Activated CD4-positive, alpha-beta T cell treated with anti-CD3 and anti-CD28 coated beads for 24 hours (primary cell): Measurements from ENCODE around the gene KCNG4.
"Not testable (repeated sequence)": the region's sequence is repeated elsewhere in the genome, so short reads cannot be mapped to it uniquely, and the experiment has no call there.

Experiments
- DNase-seq, 2 donors: peaks; one replicate each; pipeline ENCODE4 v3.0.0-alpha.2; 2020; ENCODE audit warnings: low read depth in 2 of 2

Gene KCNG4

DNA sequence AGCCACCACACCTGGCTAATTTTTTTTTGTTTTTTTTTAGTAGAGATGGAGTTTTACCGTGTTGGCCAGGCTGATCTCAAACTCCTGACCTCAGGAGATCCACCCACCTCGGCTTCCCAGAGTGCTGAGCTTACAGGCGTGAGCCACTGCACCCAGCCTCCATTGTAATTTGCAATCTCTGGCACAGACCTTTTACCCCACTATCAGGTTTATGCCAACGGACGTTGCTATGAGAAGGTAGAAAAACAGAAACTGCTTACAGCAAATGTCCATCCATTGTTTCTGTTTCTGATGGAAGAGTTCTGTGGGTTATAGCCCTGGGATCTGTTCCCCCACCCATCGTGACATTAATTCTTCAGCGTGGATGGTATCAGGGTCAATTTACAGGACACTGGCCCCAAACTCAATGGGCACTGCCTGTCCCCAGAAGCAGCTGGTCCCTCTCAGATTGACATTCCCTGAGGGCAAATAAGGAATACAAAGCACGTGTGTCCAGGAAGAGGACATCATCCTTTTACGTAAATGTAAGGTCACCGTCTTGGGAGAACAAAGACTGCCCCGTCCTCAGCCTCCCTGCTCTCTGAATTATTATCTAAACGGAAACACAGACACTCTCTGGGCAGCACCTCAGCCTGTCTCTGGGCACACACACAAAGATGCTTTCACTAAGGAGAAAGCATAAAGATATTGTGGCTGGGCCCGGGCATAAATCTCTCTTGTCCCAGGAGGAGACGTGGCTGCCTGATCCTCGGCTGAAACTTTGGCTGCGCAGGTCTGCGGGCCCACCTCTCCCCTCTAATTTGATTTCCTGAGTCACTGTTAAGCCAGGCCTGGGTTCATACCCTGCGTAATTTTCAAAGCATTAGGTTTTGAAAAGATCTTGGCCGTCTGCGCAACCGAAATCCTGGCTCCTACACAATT is 5.2 kb downstream of the KCNG4 start:
- DNase-seq, result no peak

DNA sequence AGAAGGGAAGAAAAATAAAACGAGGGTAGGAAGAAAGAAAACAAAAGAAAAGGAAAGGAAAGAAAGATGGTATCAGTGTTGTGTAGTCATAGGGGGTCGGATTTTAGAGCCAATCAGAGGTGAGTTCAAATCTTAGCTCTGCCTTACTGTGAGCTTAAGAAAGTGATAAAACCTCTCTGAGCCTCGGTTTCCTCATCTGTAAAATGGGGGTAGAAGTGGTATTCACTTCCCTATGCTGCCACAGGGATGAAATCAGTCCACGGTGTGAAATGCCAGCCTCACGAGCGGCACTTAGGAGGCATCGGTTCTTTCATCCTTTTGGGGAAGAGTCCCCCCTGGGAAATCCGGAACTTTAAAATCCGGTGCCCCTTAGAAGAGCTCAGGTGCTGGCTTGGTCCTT is 6.1 kb downstream of the KCNG4 start:
- DNase-seq, result no peak

DNA sequence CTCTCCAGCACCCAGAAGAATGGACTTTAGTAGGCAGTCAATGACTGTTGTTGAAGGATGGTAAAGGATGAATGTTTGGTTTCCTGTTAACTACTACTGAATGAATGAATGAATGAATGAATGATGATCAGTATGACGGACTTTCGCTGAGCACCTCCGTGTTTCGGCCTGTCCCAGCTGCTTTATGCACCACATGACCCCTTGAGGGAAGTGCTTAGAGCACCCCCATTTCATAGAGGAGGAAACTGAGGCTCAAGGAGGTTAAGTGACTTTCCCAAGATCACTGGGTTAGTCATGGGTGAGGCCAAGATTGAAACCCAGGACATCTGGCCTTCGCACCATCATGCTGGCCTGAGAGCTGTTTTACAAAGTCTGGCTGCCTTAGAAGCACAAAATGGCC is 6.8 kb downstream of the KCNG4 start:
- DNase-seq, result no peak

DNA sequence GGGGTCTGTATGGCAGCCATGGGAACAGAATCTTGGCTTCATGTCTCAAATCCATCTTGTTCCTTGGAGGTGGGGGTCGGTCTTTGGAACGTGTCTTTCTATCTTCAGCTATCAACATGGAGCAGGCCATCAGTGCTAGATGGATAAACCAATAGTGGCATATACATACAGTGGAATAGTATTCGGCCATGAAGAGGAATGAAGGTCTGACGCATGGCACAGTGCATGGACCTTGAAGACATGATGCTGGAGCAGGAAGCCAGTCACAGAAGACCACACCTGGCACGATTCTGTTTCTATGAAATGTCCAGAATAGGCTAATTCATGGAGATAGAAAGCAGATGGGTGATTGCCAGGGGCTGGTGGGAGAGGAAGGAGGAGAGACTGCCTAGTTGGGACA is 7.8 kb downstream of the KCNG4 start:
- DNase-seq, result no peak

DNA sequence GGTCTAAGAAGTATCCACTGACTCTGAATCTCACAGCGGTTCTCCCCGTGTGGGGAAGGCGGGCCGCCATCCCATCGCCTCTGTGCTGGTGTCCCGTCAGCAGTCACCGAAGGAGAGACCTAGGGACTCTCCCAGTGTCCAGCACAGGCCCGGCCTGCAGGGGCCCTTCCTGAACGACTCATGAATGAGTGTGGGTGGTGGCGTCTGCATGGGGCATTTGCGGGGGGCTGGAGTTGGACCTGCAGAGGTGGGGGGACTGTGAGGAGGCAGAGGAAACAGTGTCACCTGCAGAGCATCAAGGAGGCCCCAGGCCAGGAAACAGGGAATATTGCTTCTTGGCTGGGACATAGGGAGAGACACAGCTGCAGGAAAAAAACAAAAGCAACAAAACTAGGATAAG is 10.3 kb downstream of the KCNG4 start:
- DNase-seq, result no peak

DNA sequence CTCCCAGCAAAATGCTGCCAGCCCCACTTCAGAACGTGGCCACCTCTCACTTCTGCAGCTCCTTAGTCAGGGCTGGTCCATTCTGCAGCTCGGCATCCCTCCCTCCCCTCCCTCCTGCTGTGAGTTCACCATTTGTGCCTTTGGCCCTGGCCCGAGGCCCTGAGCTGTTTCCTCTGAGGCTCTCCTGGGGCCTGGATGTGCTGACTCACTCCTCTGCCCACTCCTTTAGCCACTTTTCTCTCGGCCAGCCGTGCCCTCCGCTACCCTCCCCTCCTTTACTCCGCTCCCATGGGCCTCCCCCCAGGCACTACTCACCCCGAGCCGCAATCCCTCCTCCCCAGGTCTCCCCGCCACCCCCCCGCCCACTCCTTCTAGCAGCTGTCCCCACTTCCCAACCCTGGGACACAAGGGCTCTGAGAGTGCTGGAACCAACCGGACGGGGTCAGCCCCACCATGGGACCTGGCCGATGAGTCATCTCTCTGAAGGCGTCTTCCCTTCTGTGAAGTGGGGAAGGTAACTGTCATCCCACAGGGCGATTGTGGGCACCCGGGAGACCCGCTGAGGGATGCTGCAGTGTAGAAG is 11.5 kb downstream of the KCNG4 start:
- DNase-seq, result no peak

DNA sequence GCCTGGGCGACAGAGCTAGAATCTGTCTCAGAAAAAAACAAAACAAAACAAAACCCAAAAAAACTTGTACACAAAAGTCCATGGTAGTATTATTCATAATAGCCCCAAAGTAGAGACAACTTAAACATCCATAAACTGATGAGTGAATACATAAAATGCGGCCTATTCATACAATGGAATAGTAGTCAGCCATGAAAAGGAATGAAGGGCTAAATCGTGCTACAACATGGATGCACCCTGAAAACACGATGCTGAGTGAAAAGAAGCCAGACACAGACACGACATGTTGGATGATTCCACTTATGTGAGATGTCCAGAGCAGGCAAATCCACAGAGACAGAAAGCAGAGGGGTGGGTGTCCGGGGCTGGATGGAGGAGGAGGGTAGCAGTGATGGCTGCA is 12.3 kb downstream of the KCNG4 start:
- DNase-seq, result no peak

DNA sequence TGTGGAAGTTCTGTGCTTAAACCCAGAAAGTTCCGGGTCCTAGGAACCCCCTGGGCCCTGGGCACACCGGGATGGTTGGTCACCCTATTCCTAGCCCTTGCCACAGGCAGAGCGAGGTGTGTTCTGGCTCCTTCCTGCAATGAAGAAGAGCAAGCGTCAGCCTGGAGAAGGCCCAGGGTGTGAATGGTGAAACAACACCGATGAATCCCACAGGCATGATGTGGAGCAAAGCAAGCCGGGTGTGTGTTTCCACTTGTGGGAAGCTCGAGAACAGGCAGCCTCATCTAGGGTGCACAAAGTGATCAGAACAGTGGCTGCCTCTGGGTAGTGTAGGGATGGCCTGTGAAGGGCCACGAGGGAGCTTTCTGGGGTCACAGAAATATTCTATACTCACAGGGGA is 13.8 kb downstream of the KCNG4 start:
- DNase-seq, result no peak

DNA sequence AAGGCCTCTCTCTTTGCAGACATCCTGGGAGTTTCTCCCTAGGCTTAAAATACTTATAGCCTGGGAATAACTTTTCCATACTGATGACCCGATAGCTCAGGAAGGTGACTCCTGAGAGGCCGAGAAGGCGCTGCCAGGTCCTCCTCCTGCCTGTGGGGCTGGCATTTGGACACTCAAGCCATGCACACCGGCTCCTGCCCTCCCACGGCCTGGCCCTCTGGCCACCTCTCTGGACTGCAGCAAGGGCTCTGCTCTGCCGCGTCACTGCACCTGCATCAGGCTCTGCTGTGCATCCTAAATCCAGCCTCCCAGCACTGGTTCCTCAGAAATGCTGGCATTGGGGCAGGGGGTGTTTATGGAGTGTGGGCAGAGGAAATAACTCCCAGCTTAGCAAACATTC is 14.2 kb downstream of the KCNG4 start:
- no peak for DNase-seq

DNA sequence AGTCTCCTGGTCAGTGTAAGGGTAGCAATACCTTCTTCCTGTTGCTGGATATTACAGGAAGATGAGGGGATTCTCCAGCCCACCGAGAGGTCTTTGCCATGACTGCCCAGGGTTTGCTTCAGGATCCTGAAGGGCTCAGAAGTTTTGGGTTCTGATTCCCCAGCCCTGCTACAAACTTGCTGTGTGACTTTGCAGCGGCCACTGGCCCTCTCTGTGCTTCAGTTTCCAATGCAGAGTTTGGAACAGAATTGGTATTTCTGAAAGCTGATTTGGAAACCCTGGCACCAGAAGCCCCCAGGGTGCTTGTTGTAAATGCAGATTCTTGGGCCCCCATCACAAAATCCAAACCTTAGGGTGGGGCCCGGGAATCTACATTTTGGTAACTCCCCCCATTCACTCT is 14.7 kb downstream of the KCNG4 start:
- DNase-seq, result no peak

DNA sequence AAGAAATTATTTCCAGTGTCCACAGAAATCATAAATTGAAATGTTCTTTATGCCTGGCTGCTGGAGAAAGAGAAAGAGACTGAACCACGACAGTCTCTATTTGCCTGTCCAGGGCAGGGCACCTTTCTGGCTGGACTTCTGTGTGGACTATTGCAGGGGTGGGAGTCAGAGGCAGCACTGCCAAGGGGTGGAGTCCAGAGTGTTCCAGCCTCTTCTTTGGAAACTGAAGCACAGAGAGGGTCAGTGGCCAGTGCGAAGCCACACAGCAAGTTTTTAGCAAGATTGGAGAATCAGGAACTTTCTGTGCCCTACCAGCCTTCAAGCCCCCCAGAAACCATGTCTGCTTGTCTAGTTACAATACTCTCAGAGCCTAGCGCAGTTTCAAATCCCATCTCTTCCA is 15.3 kb downstream of the KCNG4 start:
- DNase-seq, result no peak

DNA sequence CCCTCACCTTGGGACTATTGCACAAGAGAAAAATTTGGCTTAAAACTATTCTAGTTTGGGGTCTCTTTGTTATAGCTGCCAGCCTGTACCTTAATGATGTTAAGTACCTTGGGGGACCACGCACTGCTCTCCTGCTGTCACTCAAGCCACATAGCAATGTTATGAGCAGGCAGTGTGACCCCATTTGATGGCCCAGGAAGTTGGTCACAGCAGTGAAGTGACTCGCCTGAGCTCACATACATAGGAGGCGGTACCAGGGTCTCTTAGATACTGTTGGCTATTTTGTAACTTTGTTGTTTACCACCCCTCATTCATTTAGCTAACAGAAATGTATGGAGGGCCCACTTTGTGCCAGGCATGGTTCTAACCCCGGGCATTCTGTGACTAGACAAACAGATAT is 16.4 kb downstream of the KCNG4 start:
- DNase-seq, result no peak

DNA sequence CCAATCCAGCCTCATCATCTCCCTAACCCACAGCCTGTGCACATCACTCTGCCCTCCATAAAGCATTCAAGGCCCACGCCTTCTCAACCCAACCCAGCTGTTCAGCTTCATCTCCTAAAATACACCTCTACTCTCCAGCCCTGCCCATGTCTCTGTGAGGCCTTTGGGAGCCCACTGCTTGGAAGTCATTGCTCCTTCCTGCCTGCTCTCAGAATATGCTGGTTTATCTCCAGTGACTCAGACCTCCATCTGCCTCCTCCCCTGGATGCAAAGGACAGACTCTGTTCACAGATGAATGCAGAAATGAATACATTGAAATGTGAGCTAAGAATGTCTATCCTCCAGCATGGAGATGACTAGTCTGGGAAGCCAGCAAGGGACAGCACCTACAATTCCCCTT is 19.0 kb downstream of the KCNG4 start:
- DNase-seq, result no peak

DNA sequence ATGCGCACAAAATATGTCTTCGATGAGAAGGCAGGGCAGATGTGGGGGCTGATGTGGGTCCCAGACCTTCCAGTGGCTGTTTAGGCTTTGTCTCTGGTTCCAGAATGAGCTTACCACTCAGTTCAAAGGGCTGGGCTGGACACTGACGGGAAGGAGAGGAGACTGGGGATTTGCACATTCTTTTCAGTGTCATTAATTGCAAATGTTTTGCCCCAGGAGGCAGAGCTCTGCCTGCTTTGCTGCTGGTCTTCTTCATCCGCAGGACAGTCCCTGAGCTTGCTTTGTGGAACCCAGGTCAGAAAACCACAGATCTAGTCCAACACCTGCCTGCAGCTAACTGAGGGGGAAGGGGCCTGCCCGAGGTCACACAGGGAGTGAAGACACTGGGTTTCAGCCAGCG is 20.9 kb downstream of the KCNG4 start:
- no peak for DNase-seq

DNA sequence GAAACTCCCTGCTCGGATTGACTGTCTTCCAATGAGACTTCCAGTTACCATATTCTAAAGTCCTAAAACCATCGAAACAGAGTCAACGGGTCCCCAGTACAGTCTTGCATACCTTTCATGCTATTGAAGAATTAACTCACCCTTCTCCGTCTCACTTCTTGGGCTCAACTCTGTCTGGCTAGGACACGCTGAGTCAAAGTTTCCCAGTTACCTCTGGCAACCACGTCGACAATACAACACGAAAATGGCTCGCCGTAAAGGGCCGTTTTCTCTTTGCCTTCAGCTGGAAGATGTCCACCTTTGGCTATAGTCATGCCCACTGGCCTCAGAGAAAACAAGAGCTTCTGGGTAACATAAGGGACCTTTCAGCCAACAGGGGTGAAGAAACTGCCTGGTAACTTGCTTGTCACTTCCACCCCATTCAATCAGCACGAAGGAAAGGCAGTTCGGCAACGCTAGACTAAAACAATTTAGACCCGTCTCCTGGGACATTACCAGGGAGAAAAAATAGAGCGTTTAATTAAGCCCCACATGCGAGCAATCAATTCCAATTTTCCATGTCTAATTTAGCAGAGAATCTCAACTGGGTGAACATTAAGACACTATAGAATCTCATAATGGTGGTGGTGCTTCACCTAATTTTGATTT is 21.5 kb downstream of the KCNG4 start:
- DNase-seq, result no peak

DNA sequence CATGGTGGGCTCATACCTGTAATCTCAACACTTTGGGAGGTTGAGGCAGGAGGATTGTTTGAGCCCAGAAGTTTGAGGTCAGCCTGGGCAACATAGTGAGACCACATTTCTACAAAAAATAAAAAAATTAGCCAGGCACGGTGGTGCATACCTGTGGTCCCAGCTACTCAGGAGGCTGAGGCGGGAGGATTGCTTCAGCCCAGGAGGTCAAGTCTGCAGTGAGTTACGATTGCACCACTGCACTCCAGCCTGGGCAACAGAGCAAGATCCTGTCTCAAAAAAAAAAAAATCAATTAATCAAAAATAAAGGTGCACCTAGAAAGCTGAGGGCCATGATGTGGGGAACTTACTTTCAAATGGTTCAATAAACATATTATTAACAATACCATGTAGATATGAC is 23.7 kb downstream of the KCNG4 start:
- DNase-seq, result not testable (repeated sequence)

DNA sequence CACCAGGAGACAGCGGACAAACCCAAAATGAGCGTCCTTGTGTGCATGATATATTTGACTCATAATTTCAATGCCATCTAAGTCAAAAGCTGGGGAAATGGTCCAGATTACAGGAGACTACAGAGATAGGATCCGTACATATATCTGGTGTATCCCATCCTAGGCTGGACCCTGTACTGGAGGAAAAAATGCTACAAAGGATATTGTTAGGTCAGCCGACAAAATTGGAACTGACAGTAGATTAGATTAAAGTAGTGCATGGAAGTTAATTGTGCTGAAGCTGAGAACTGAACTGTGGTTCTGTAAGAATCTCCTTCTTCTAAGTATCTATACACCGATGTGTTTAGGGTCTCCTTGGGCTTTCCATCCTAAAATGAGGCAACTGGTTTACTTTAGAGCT is 24.3 kb downstream of the KCNG4 start:
- no peak for DNase-seq

DNA sequence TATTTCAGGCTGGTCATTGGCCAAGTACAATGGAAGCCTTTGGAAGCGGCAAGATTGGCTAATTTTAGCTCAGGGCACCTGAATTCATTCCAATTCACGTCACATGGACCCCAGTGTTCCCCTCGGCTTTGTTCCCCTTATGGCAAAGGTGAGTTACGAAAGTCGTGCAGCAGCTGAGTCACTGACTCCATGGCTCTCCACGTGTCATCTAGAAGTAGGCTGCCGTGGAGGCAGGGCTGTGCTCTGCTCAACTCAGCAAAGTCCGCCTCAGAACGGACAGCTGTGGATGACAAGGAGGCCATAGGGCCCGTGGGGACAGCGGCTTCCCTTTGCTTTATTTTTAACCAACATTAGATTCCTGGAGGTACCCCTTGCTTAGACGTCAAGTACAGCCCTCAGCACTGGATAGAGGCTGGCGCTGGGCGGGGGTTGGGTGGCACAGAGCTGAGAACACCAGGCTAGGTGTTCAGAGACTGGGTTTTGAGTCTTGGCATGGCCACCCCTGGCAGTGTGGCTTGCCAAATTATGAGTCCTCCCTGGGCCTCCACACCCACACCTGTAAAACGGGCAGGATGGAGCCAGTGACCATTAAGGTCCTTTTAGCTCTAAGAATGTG is 25.3 kb downstream of the KCNG4 start:
- no peak for DNase-seq

DNA sequence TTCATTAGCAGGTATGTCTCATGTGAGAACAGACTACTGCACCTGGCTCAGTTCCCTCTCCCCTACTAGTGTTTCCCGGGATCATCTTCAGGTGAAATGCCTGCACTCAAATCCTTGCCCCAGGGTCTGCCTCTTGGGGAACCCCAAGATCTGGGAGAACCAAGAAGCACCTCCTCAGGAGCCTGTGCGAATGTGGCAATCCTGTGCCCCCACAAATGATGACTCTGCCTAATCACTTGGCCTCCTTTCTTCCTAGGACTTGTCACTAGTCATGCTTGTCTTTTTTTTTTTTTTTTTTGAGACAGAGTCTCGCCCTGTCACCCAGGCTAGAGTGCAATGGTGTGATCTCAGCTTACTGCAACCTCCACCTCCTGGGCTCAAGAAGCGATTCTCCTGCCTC is 27.2 kb downstream of the KCNG4 start:
- DNase-seq, result no peak

DNA sequence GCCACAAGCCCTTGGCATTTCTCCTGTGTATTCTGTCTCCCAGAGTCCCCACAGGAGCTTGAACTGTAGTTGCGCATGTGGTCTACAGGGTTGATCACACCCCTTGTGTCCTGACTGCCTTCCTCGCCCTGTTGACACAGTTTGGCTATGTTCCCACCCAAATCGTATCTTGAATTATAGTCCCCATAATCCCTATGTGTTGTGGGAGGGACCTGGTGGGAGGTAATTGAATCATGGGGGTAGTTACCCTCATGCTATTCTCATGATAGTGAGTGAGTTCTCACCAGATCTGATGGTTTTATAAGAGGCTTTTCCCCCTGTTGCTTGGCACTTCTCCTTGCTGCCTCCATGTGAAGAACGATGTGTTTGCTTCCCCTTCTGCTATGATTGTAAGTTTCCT is 27.7 kb downstream of the KCNG4 start:
- DNase-seq, result no peak

DNA sequence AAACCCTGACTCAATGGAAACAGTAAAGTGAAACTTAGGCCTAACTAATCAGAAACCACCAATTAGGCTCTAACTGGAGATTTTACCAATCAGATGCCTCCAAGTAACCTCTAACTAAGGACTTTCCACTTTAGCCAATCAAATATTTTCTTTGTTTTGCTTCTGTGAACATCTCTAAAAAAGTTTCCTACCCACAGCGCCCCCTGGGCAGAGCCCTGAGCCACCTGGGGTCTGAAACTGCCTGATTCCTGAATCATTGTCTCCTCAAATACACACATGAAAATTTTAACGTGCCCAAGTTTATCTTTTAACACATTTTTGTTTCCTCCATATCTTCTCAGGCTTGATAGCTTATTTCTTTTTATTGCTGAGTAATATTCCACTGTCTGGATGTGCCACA is 29.8 kb downstream of the KCNG4 start:
- DNase-seq, result no peak

DNA sequence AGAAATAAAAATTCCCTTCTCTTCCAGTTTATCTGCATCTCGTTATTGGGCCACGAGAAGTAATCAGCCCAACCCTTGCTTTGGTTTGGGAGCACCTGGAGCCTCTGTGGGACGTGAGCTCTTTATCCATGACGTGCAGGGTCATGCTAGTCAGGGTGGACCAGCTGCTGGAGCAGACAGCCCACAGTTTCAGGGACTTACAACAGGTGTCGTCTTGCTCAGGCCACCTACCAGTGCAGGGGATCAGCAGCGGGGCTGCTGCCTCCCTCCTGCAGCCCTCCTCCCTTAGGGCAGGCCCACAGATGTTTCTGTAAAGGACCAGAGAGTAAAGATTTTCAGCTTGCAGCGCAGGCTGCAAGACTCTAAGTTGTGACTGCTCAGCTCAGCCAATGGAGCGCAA is 31.9 kb downstream of the KCNG4 start:
- DNase-seq, result no peak

DNA sequence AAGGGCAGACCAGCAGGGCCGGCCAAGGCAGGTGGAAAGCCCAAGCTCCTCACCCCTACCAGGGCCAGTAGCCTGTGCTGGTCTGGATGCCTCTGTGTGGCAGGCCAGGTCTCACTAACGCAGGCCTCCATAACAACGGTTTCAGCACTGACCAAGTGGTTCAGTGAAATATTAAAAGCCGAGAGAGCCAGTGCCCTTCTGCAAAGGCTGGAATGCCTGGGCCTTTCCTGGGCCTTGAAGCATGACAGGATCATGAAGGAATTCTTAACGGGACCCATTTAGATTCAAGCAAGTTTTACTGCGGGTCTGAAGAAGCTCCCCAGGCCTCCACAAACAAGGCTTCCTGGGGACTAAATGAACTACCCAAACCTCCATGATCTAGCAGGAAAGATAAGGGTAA is 32.6 kb downstream of the KCNG4 start:
- DNase-seq, result no peak
